Uterus (tissue), 2 donors: ENCODE measurements around the gene SLC25A28.

Experiments used
- CTCF ChIP-seq, 4 experiments: fragments of 200-600 bp in 2 of 4; fragments of 450-650 bp in 2 of 4; sonication (generic) in 2 of 4; IDR thresholded peaks; one replicate each; pipeline ENCODE4 v1.5.1; 2016 to 2019; ENCODE audit warnings: antibody characterized with exemption in 4 of 4, mild to moderate bottlenecking in 2 of 4, moderate library complexity in 1 of 4
- POLR2A ChIP-seq, 2 donors: fragments of 450-650 bp; IDR thresholded peaks; one replicate each; pipeline ENCODE4 v1.6.1; 2016; ENCODE audit warnings: antibody characterized with exemption in 2 of 2, mild to moderate bottlenecking in 1 of 2, moderate library complexity in 1 of 2

- no peak for TF ChIP-seq CTCF (IDR thresholded peaks at IDR 0.05)
- no peak for TF ChIP-seq POLR2A (IDR thresholded peaks at IDR 0.05)
These were observed 8.9 kb downstream of the SLC25A28 start for GRCh38 chr10:99611326-99611725.
